Progenitor cell of endocrine pancreas (in vitro differentiated cells): Measurements from ENCODE around the gene MPDZ. TPM values are rescaled to one million over a fixed set of nuclear protein-coding genes. Genes with fewer than 3 reads are reported as not detected.

ENCODE experiments used
- DNase-seq: peaks from one replicate; pipeline ENCODE4 v3.0.0; 2021; ENCODE audit warnings: low spot score; ENCODE audit not compliant: unreplicated experiment
- H3K27ac Mint-ChIP-seq: 2 replicates; pipeline ENCODE4 v1.8.0; 2021; ENCODE audit warnings: mild to moderate bottlenecking, moderate library complexity, mixed read lengths
- H3K27me3 Mint-ChIP-seq: 2 replicates; pipeline ENCODE4 v1.8.0; 2021; ENCODE audit warnings: mixed read lengths
- H3K36me3 Mint-ChIP-seq: 2 replicates; pipeline ENCODE4 v1.8.0; 2022; ENCODE audit warnings: mixed read lengths; ENCODE audit not compliant: insufficient read depth
- H3K4me1 Mint-ChIP-seq: 2 replicates; pipeline ENCODE4 v1.8.0; 2021; ENCODE audit warnings: low read depth, mixed read lengths
- H3K4me3 Mint-ChIP-seq: 2 replicates; pipeline ENCODE4 v1.8.0; 2021; ENCODE audit warnings: low read depth, mild to moderate bottlenecking, moderate library complexity, mixed read lengths
- H3K9me3 Mint-ChIP-seq: 2 replicates; pipeline ENCODE4 v1.8.0; 2021; ENCODE audit warnings: low read depth, mixed read lengths
- total RNA-seq: library from RNA; stranded (reverse); gene quantifications from 2 replicates; pipeline ENCODE4 v1.2.1, GENCODE V29; 2021
- TF ChIP-seq, protein P1 (sequence below): fragments of 200-600 bp; sonication (generic); IDR thresholded peaks from one replicate; pipeline ENCODE4 v1.5.0; 2021; ENCODE audit warnings: antibody characterized with exemption, mild to moderate bottlenecking; ENCODE audit not compliant: unreplicated experiment

MPDZ gene
- total RNA-seq, 1 donor from 2014 or later, result 65.1 TPM

GRCh38 chr9:13142776-13143175 is 136.7 kb downstream of the MPDZ start:
- Mint-ChIP-seq H3K27ac (no peak overlapping the region), H3K4me1 (peaks cover 13% of the 10 kb centered on the region), H3K9me3 (no peaks in the 10 kb centered on the region), H3K4me3 (no peak overlapping the region), H3K27me3 (no peaks in the 10 kb centered on the region), H3K36me3 (peaks cover 11% of the 10 kb centered on the region)
- TF ChIP-seq, protein P1, sequence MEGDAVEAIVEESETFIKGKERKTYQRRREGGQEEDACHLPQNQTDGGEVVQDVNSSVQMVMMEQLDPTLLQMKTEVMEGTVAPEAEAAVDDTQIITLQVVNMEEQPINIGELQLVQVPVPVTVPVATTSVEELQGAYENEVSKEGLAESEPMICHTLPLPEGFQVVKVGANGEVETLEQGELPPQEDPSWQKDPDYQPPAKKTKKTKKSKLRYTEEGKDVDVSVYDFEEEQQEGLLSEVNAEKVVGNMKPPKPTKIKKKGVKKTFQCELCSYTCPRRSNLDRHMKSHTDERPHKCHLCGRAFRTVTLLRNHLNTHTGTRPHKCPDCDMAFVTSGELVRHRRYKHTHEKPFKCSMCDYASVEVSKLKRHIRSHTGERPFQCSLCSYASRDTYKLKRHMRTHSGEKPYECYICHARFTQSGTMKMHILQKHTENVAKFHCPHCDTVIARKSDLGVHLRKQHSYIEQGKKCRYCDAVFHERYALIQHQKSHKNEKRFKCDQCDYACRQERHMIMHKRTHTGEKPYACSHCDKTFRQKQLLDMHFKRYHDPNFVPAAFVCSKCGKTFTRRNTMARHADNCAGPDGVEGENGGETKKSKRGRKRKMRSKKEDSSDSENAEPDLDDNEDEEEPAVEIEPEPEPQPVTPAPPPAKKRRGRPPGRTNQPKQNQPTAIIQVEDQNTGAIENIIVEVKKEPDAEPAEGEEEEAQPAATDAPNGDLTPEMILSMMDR, result no peak
- no peak for DNase-seq

DNA sequence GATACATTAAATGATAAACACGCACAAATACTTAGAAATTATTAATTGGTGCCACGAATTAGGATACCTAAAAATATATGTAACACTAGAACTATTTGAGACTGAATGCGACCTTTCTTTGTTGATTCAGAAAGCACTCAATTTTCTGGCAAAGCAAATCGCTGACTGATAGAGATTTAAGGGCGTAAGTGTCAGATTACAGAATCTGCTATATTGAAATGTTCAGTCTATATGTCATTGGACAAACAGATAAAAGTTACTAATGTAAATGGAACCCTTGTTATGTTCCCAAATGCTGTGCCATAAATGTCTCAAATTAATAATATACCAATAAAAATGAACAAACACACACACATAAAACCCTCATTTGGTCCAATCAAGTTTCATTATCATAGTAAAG is 137.9 kb downstream of the MPDZ start:
- Mint-ChIP-seq H3K9me3 (no peaks in the 10 kb centered on the region), H3K27me3 (no peaks in the 10 kb centered on the region), H3K4me3 (no peak overlapping the region), H3K4me1 (peaks cover 13% of the 10 kb centered on the region), H3K27ac (no peak overlapping the region), H3K36me3 (peaks cover 10% of the 10 kb centered on the region)
- TF ChIP-seq, protein P1, result no peak
- no peak for DNase-seq

- peak overlapping the region; percentile 65 for H3K27ac Mint-ChIP-seq
- H3K36me3 Mint-ChIP-seq, result peaks cover 10% of the 10 kb centered on the region
- TF ChIP-seq, protein P1, result no peak
- H3K4me1 Mint-ChIP-seq, result peaks cover 13% of the 10 kb centered on the region
- no peak overlapping the region for H3K4me3 Mint-ChIP-seq
- no peak for DNase-seq
- H3K9me3 Mint-ChIP-seq, result no peaks in the 10 kb centered on the region
- H3K27me3 Mint-ChIP-seq, result no peaks in the 10 kb centered on the region
These were observed 138.5 kb downstream of the MPDZ start for GRCh38 chr9:13140843-13141592.

- TF ChIP-seq, protein P1, result no peak
- Mint-ChIP-seq H3K27me3 (no peaks in the 10 kb centered on the region), H3K4me1 (peaks cover 13% of the 10 kb centered on the region), H3K27ac (peak overlapping the region; percentile 91), H3K36me3 (peaks cover 18% of the 10 kb centered on the region), H3K4me3 (no peak overlapping the region), H3K9me3 (no peaks in the 10 kb centered on the region)
- DNase-seq, result no peak
These were observed 139.8 kb downstream of the MPDZ start for GRCh38 chr9:13139641-13140171.

DNA sequence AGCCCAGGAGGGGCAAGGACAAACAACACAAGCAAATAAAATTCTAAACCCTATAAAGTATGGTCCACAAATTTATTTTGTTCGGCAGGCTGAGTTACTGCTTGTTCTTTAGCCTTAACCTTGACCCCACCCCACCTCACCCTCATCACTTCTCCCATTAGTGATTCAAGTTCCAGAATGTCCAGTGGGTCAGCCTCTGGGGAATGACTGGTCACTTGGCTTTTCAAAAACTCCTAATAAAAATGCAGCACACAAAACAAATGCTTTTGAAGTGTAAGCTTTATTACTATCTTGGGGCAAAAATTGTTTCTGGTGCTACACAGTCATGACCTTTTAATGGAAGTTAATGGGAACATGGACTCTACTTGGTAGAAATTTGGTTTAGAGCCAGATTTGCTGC is 142.1 kb downstream of the MPDZ start:
- H3K4me3 Mint-ChIP-seq, result no peak overlapping the region
- TF ChIP-seq, protein P1, result no peak
- no peak overlapping the region for H3K27ac Mint-ChIP-seq
- H3K27me3 Mint-ChIP-seq, result no peaks in the 10 kb centered on the region
- H3K4me1 Mint-ChIP-seq, result peaks cover 13% of the 10 kb centered on the region
- peaks cover 21% of the 10 kb centered on the region for H3K36me3 Mint-ChIP-seq
- no peak for DNase-seq
- no peaks in the 10 kb centered on the region for H3K9me3 Mint-ChIP-seq
